Spleen (tissue), 7 donors: ENCODE measurements around the gene SLAMF7.

Experiments used
- CTCF ChIP-seq, 11 experiments: fragments of 200-600 bp in 7 of 11; fragments of 450-650 bp in 4 of 11; sonication (generic) in 4 of 11; IDR thresholded peaks in 8 of 11; conservative IDR thresholded peaks in 3 of 11; 1 replicate in 7 of 11; 2 replicates in 4 of 11; pipeline versions ENCODE4 v1.4.0 to v1.8.0; 2016 to 2021; ENCODE audit warnings: antibody characterized with exemption in 11 of 11, inconsistent platforms in 4 of 11, mild to moderate bottlenecking in 1 of 11
- POLR2AphosphoS5 ChIP-seq, 3 donors: sonication (generic); formaldehyde crosslinking; IDR thresholded peaks; one replicate each; pipeline ENCODE4 v1.5.1; 2017; ENCODE audit warnings: antibody characterized with exemption in 3 of 3
- donor health status: DM: no; HTN: no; CAD: no; lungs with moderate emphysema.
- donor health status: DM: no; HTN: no; CAD: no.
- donor health status: DM: no; HTN: no; CAD: no.

- TF ChIP-seq CTCF (IDR thresholded peaks at IDR 0.05 in 8 of 11, conservative IDR thresholded peaks at IDR 0.05 in 3 of 11) (no peak), POLR2AphosphoS5 (IDR thresholded peaks at IDR 0.05) (no peak)
Measured at GRCh38 chr1:160721473-160721872, 17.6 kb upstream of the SLAMF7 start.
